ENCODE results near the gene NFKBIE. TPM values are rescaled to one million over a fixed set of nuclear protein-coding genes. Genes with fewer than 3 reads are reported as not detected.

Gene NFKBIE
- total and polyA plus RNA-seq, 4 donors = 3.7 to 4.9 (median 4.7) TPM

DNA sequence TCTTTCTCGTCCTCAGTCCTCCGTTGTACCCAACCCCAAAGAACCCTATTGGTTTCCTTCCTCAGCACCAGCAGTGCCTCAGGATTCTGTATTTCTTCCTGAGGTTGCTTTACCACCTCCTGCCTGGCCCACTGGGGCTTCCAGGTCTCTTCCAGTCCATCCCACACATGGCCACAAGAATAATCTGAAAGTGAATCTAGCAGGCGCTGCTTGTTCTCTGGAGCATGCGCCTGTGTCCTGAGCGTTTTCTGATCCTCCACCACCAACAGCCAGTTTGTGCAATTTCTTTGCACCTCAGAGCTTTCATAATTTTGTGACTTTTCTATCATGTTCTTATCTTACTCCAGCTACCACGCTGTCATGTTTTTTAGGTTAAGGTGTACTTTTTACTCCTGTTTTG, 30.1 kb downstream of the NFKBIE start:
- Histone ChIP-seq H3K9me3 (ENCODE audit: control insufficient read depth in 4 of 4, low read length in 3 of 4) (no peaks in the 10 kb centered on the region), H3K9ac (ENCODE audit: low read depth in 1 of 2, low read length in 2 of 2) (peak overlapping the region; percentile 34 to 60), H3K36me3 (ENCODE audit: control insufficient read depth in 4 of 4, insufficient read depth in 3 of 4, low read depth in 1 of 4, low read length in 3 of 4) (peaks cover 0 to 4% (median 2%) of the 10 kb centered on the region in 4 donors), H3K27me3 (ENCODE audit: control insufficient read depth in 4 of 4, insufficient read depth in 4 of 4, low read length in 3 of 4) (no peaks in the 10 kb centered on the region), H3K4me1 (ENCODE audit: control insufficient read depth in 4 of 4, insufficient read depth in 4 of 4, low read length in 3 of 4) (peaks cover 16 to 58% (median 47%) of the 10 kb centered on the region in 4 donors), H3K4me3 (ENCODE audit: low read depth in 1 of 3, low read length in 3 of 3) (no peak overlapping the region), H3K27ac (ENCODE audit: low read depth in 1 of 2, low read length in 2 of 2) (peak overlapping the region; percentile 97 to 99)
- WGBS = 49% methylated on average over 6 of the region's 6 CpGs
- TF ChIP-seq RXRA (IDR thresholded peaks at IDR 0.05) = no peak
- TF ChIP-seq, protein P1, sequence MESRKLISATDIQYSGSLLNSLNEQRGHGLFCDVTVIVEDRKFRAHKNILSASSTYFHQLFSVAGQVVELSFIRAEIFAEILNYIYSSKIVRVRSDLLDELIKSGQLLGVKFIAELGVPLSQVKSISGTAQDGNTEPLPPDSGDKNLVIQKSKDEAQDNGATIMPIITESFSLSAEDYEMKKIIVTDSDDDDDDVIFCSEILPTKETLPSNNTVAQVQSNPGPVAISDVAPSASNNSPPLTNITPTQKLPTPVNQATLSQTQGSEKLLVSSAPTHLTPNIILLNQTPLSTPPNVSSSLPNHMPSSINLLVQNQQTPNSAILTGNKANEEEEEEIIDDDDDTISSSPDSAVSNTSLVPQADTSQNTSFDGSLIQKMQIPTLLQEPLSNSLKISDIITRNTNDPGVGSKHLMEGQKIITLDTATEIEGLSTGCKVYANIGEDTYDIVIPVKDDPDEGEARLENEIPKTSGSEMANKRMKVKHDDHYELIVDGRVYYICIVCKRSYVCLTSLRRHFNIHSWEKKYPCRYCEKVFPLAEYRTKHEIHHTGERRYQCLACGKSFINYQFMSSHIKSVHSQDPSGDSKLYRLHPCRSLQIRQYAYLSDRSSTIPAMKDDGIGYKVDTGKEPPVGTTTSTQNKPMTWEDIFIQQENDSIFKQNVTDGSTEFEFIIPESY (IDR thresholded peaks at IDR 0.05) = no peak
- no peak for TF ChIP-seq SP1 (IDR thresholded peaks at IDR 0.05)
- TF ChIP-seq TAF1 (conservative IDR thresholded peaks at IDR 0.05) = no peak
- TF ChIP-seq, protein P2, sequence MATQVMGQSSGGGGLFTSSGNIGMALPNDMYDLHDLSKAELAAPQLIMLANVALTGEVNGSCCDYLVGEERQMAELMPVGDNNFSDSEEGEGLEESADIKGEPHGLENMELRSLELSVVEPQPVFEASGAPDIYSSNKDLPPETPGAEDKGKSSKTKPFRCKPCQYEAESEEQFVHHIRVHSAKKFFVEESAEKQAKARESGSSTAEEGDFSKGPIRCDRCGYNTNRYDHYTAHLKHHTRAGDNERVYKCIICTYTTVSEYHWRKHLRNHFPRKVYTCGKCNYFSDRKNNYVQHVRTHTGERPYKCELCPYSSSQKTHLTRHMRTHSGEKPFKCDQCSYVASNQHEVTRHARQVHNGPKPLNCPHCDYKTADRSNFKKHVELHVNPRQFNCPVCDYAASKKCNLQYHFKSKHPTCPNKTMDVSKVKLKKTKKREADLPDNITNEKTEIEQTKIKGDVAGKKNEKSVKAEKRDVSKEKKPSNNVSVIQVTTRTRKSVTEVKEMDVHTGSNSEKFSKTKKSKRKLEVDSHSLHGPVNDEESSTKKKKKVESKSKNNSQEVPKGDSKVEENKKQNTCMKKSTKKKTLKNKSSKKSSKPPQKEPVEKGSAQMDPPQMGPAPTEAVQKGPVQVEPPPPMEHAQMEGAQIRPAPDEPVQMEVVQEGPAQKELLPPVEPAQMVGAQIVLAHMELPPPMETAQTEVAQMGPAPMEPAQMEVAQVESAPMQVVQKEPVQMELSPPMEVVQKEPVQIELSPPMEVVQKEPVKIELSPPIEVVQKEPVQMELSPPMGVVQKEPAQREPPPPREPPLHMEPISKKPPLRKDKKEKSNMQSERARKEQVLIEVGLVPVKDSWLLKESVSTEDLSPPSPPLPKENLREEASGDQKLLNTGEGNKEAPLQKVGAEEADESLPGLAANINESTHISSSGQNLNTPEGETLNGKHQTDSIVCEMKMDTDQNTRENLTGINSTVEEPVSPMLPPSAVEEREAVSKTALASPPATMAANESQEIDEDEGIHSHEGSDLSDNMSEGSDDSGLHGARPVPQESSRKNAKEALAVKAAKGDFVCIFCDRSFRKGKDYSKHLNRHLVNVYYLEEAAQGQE (IDR thresholded peaks at IDR 0.05) = no peak
- TF ChIP-seq GABPA (IDR thresholded peaks at IDR 0.05 in 1 of 2, conservative IDR thresholded peaks at IDR 0.05 in 1 of 2) = no peak
- no peak for TF ChIP-seq NR2F2 (IDR thresholded peaks at IDR 0.05)
- TF ChIP-seq HNF4A (conservative IDR thresholded peaks at IDR 0.05) = no peak
- no peak for TF ChIP-seq CTCF (IDR thresholded peaks at IDR 0.05; ENCODE audit: low read depth, low read length, missing input control)
- TF ChIP-seq FOXA1 (IDR thresholded peaks at IDR 0.05) = no peak
- no peak for DNase-seq (ENCODE audit: low spot score)

DNA sequence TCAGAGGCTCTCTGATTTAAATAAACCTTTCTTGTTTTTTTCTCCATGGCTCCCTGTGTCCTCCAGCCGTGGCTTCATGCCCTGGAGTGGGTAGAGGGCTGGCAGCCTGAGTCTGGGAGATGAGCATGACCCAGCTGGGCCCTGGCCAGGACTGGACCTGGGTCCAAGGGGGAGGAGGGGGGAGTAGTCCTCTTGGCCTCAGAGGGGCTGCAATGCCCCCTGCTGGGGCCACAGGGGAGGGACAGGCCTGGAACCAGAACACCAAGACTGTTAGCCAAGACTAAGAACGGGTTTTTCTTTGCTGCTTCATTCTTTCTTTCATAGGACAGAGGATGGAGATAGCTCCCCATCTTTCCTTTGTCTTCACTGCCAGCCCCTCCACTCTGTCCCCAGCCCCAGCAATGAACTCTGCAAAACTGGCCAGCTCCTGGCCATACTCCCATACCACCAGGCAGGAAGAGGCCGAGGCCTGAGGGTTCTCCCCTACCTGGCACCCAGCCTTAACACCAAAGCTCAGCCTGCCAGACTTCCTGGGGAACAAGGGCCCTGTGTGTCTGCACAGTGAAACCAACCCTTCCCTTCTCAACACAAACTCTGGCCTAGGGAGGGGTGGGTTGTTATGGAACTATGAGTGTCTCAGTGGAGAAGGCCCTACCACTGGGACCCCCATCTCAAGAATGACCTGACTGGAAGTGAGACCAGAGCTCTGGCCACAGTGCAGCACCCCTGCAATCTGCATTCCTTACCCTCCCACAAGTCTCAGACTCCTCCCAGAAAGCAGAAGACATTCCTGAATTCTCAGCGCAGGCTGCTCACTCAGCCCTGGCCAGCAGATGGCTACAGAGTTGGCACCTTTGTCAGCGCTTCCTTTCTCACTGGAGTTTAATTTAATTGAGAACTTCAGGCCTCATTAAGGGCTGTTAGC, 31.0 kb downstream of the NFKBIE start:
- H3K4me3 ChIP-seq (ENCODE audit: low read depth in 1 of 3, low read length in 3 of 3) = no peak overlapping the region
- 25% methylated on average over 5 of the region's 5 CpGs for WGBS
- H3K27me3 ChIP-seq (ENCODE audit: control insufficient read depth in 4 of 4, insufficient read depth in 4 of 4, low read length in 3 of 4) = no peaks in the 10 kb centered on the region
- peak; percentile 61 for DNase-seq (ENCODE audit: low spot score)
- H3K4me1 ChIP-seq (ENCODE audit: control insufficient read depth in 4 of 4, insufficient read depth in 4 of 4, low read length in 3 of 4) = peaks cover 22 to 67% (median 53%) of the 10 kb centered on the region in 4 donors
- H3K9ac ChIP-seq (ENCODE audit: low read depth in 1 of 2, low read length in 2 of 2) = peak overlapping the region; percentile 34 to 60
- peaks cover 0 to 4% (median 2%) of the 10 kb centered on the region in 4 donors for H3K36me3 ChIP-seq (ENCODE audit: control insufficient read depth in 4 of 4, insufficient read depth in 3 of 4, low read depth in 1 of 4, low read length in 3 of 4)
- no peaks in the 10 kb centered on the region for H3K9me3 ChIP-seq (ENCODE audit: control insufficient read depth in 4 of 4, low read length in 3 of 4)
- H3K27ac ChIP-seq (ENCODE audit: low read depth in 1 of 2, low read length in 2 of 2) = peak overlapping the region; percentile 97 to 99
- no peak for TF ChIP-seq FOXA1 (IDR thresholded peaks at IDR 0.05)
- TF ChIP-seq JUND (IDR thresholded peaks at IDR 0.05) = no peak
- no peak for TF ChIP-seq HNF4G (IDR thresholded peaks at IDR 0.05)
- TF ChIP-seq SP1 (IDR thresholded peaks at IDR 0.05) = peak; percentile 50
- peak; percentile 57 to 72 for TF ChIP-seq RXRA (IDR thresholded peaks at IDR 0.05)
- TF ChIP-seq HNF4A (conservative IDR thresholded peaks at IDR 0.05) = peak; percentile 75 to 80
- TF ChIP-seq CTCF (IDR thresholded peaks at IDR 0.05; ENCODE audit: low read depth, low read length, missing input control) = peak; percentile 81
- TF ChIP-seq GABPA (IDR thresholded peaks at IDR 0.05 in 1 of 2, conservative IDR thresholded peaks at IDR 0.05 in 1 of 2) = no peak
- TF ChIP-seq, protein P3, sequence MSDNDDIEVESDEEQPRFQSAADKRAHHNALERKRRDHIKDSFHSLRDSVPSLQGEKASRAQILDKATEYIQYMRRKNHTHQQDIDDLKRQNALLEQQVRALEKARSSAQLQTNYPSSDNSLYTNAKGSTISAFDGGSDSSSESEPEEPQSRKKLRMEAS (IDR thresholded peaks at IDR 0.05) = no peak
- TF ChIP-seq, protein P4, sequence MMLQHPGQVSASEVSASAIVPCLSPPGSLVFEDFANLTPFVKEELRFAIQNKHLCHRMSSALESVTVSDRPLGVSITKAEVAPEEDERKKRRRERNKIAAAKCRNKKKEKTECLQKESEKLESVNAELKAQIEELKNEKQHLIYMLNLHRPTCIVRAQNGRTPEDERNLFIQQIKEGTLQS (IDR thresholded peaks at IDR 0.05) = no peak
- TF ChIP-seq FOXA2 (IDR thresholded peaks at IDR 0.05) = no peak
- TF ChIP-seq TAF1 (conservative IDR thresholded peaks at IDR 0.05) = no peak
- TF ChIP-seq YY1 (IDR thresholded peaks at IDR 0.05) = no peak
- TF ChIP-seq, protein P1 (IDR thresholded peaks at IDR 0.05) = no peak

All from liver (tissue), 9 donors.